Hypothalamus (tissue), 51 donors: ENCODE measurements around the gene MDFI.

Source experiments
- DNase-seq, 51 donors: peaks; one replicate each; lab custom pipeline; 2025; lab: John Stamatoyannopoulos, UW

The MDFI gene

GRCh38 chr6:41684311-41685180 lies 46.3 kb downstream of the MDFI start:
- DNase-seq = no peak

GRCh38 chr6:41685641-41686380 lies 47.5 kb downstream of the MDFI start:
- no peak for DNase-seq

- DNase-seq = no peak
Observed at GRCh38 chr6:41687501-41688175, 49.4 kb downstream of the MDFI start.

GRCh38 chr6:41688256-41688965 lies 50.1 kb downstream of the MDFI start:
- peak in 2 of 51 donors; percentile 27 to 30 for DNase-seq

GRCh38 chr6:41689171-41690008 lies 51.1 kb downstream of the MDFI start:
- peak in 2 of 51 donors; percentile 24 to 44 for DNase-seq

GRCh38 chr6:41690541-41691330 lies 52.5 kb downstream of the MDFI start:
- DNase-seq = no peak

- DNase-seq = no peak
Observed at GRCh38 chr6:41691426-41692079, 53.3 kb downstream of the MDFI start.

- no peak for DNase-seq
Observed at GRCh38 chr6:41692080-41692675, 53.9 kb downstream of the MDFI start.

- peak in 1 of 51 donors; percentile 41 for DNase-seq
Observed at GRCh38 chr6:41692730-41693129, 54.5 kb downstream of the MDFI start.

GRCh38 chr6:41693281-41694240 lies 55.3 kb downstream of the MDFI start:
- peak in 45 of 51 donors; percentile 28 to 95 (median 84) for DNase-seq

- DNase-seq = peak in 5 of 51 donors; percentile 15 to 50 (median 24)
Observed at GRCh38 chr6:41694815-41695526, 56.7 kb downstream of the MDFI start.

- DNase-seq = peak in 7 of 51 donors; percentile 24 to 46 (median 27)
Observed at GRCh38 chr6:41695825-41696224, 57.6 kb downstream of the MDFI start.

GRCh38 chr6:41696788-41697187 lies 58.5 kb downstream of the MDFI start:
- no peak for DNase-seq

GRCh38 chr6:41697861-41698781 lies 59.9 kb downstream of the MDFI start:
- DNase-seq = peak in 1 of 51 donors; percentile 30

- peak in 1 of 51 donors; percentile 64 for DNase-seq
Observed at GRCh38 chr6:41699063-41699462, 60.8 kb downstream of the MDFI start.
